HEK293 (cell line): ENCODE measurements around the gene SNX21.

Experiments
- CTCF ChIA-PET: fragments of 350-600 bp; formaldehyde crosslinking; extraction: SDS; loops from one replicate; lab custom pipeline; 2021; ENCODE audit warnings: antibody characterized with exemption; lab: Yijun Ruan, JAX
- POLR2A ChIA-PET: fragments of 300-600 bp; formaldehyde crosslinking; extraction: SDS; loops from one replicate; lab custom pipeline; 2020; ENCODE audit warnings: antibody characterized with exemption, inconsistent platforms; lab: Yijun Ruan, JAX
- H3K27ac ChIP-seq: fragments of 200-500 bp; sonication (Bioruptor generic); 2 replicates; pipeline ENCODE4 v1.5.1; 2014; ENCODE audit warnings: low read depth, low read length, control low read depth, inconsistent platforms; ENCODE audit errors: extremely low read depth
- H3K36me3 ChIP-seq, 2 experiments: fragments of 200-500 bp in 1 of 2; sonication (Bioruptor generic) in 1 of 2; 1 replicate in 1 of 2; 2 replicates in 1 of 2; pipeline ENCODE4 v1.5.1; 2014 to 2017; ENCODE audit warnings: inconsistent platforms in 2 of 2, low read length in 2 of 2; ENCODE audit not compliant: control insufficient read depth in 2 of 2, insufficient read depth in 1 of 2
- H3K4me1 ChIP-seq: fragments of 200-500 bp; sonication (Bioruptor generic); 2 replicates; pipeline ENCODE4 v1.5.1; 2014; ENCODE audit warnings: mild to moderate bottlenecking, low read length, inconsistent platforms; ENCODE audit not compliant: control insufficient read depth, insufficient read depth
- H3K4me3 ChIP-seq: 2 replicates; pipeline ENCODE4 v1.5.1; 2011; ENCODE audit warnings: low read depth, mild to moderate bottlenecking, control low read depth, low read length, moderate library complexity
- H3K9me3 ChIP-seq: fragments of 200-500 bp; sonication (Bioruptor generic); 2 replicates; pipeline ENCODE4 v1.5.1; 2014; ENCODE audit warnings: low read depth, low read length, inconsistent platforms; ENCODE audit not compliant: control insufficient read depth, insufficient read depth
- SP7 ChIP-seq: fragments of 450-650 bp; formaldehyde crosslinking; IDR thresholded peaks from 2 replicates; pipeline ENCODE4 v1.5.1; 2016; ENCODE audit warnings: missing biosample characterization, missing genetic modification characterization
- ZFP41 ChIP-seq: fragments of 450-650 bp; formaldehyde crosslinking; IDR thresholded peaks from 2 replicates; pipeline ENCODE4 v1.5.1; 2016; ENCODE audit warnings: missing biosample characterization, missing genetic modification characterization, borderline replicate concordance
- ZNF112 ChIP-seq: fragments of 450-650 bp; formaldehyde crosslinking; IDR thresholded peaks from 2 replicates; pipeline ENCODE4 v1.5.0; 2017; ENCODE audit warnings: missing biosample characterization, missing genetic modification characterization
- ZNF114 ChIP-seq: fragments of 450-650 bp; formaldehyde crosslinking; IDR thresholded peaks from 2 replicates; pipeline ENCODE4 v1.5.0; 2017; ENCODE audit warnings: missing biosample characterization, missing genetic modification characterization
- ZNF155 ChIP-seq: fragments of 450-650 bp; formaldehyde crosslinking; IDR thresholded peaks from 2 replicates; pipeline ENCODE4 v1.5.1; 2016; ENCODE audit warnings: missing biosample characterization, missing genetic modification characterization
- ZNF157 ChIP-seq: fragments of 450-650 bp; formaldehyde crosslinking; IDR thresholded peaks from 2 replicates; pipeline ENCODE4 v1.5.1; 2016; ENCODE audit warnings: missing biosample characterization, missing genetic modification characterization
- ZNF174 ChIP-seq: fragments of 450-650 bp; formaldehyde crosslinking; IDR thresholded peaks from 2 replicates; pipeline ENCODE4 v1.5.0; 2017; ENCODE audit warnings: missing biosample characterization, mild to moderate bottlenecking, missing genetic modification characterization
- ZNF19 ChIP-seq: fragments of 450-650 bp; formaldehyde crosslinking; IDR thresholded peaks from 2 replicates; pipeline ENCODE4; 2016; ENCODE audit warnings: missing biosample characterization, missing genetic modification characterization, low read depth
- ZNF2 ChIP-seq: fragments of 450-650 bp; formaldehyde crosslinking; IDR thresholded peaks from 2 replicates; pipeline ENCODE4 v1.5.1; 2016; ENCODE audit warnings: missing biosample characterization, missing genetic modification characterization
- ZNF211 ChIP-seq: fragments of 450-650 bp; formaldehyde crosslinking; IDR thresholded peaks from 2 replicates; pipeline ENCODE4 v1.5.1; 2016; ENCODE audit warnings: low read depth, missing biosample characterization, missing genetic modification characterization
- ZNF24 ChIP-seq: fragments of 450-650 bp; formaldehyde crosslinking; IDR thresholded peaks from 2 replicates; pipeline ENCODE4 v1.5.1; 2016; ENCODE audit warnings: missing biosample characterization, missing genetic modification characterization
- ZNF394 ChIP-seq: fragments of 450-650 bp; formaldehyde crosslinking; IDR thresholded peaks from 2 replicates; pipeline ENCODE4 v1.5.1; 2016; ENCODE audit warnings: missing biosample characterization, missing genetic modification characterization, mild to moderate bottlenecking, moderate library complexity, borderline replicate concordance
- ZNF433 ChIP-seq: fragments of 450-650 bp; formaldehyde crosslinking; IDR thresholded peaks from 2 replicates; pipeline ENCODE4 v1.5.1; 2016; ENCODE audit warnings: missing biosample characterization, missing genetic modification characterization, low read depth
- ZNF514 ChIP-seq: fragments of 450-650 bp; formaldehyde crosslinking; IDR thresholded peaks from 2 replicates; pipeline ENCODE4 v1.5.1; 2016; ENCODE audit warnings: missing biosample characterization, missing genetic modification characterization
- ZNF529 ChIP-seq: fragments of 450-650 bp; formaldehyde crosslinking; IDR thresholded peaks from 2 replicates; pipeline ENCODE4 v1.5.1; 2017; ENCODE audit warnings: missing genetic modification characterization, missing biosample characterization; ENCODE audit not compliant: insufficient replicate concordance
- ZNF626 ChIP-seq: fragments of 450-650 bp; sonication (Bioruptor Pico); formaldehyde crosslinking; IDR thresholded peaks from 2 replicates; pipeline ENCODE4 v1.5.1; 2018; ENCODE audit warnings: missing biosample characterization, missing genetic modification characterization, inconsistent platforms
- ZNF707 ChIP-seq: fragments of 450-650 bp; formaldehyde crosslinking; IDR thresholded peaks from 2 replicates; pipeline ENCODE4 v1.5.1; 2016; ENCODE audit warnings: missing biosample characterization, missing genetic modification characterization
- ZSCAN23 ChIP-seq: fragments of 450-650 bp; formaldehyde crosslinking; IDR thresholded peaks from 2 replicates; pipeline ENCODE4 v1.5.1; 2016; ENCODE audit warnings: missing biosample characterization, missing genetic modification characterization
- TF ChIP-seq, protein P1 (sequence below): fragments of 450-650 bp; formaldehyde crosslinking; IDR thresholded peaks from 2 replicates; pipeline ENCODE4 v1.5.1; 2016; ENCODE audit warnings: missing biosample characterization, missing genetic modification characterization
- TF ChIP-seq, protein P2 (sequence below): fragments of 450-650 bp; formaldehyde crosslinking; IDR thresholded peaks from 2 replicates; pipeline ENCODE4 v1.5.1; 2016; ENCODE audit warnings: missing biosample characterization, missing genetic modification characterization, borderline replicate concordance
- TF ChIP-seq, protein P3 (sequence below): fragments of 450-650 bp; formaldehyde crosslinking; IDR thresholded peaks from 2 replicates; pipeline ENCODE4 v1.5.1; 2016; ENCODE audit warnings: missing biosample characterization, missing genetic modification characterization
- TF ChIP-seq, protein P4 (sequence below): fragments of 450-650 bp; formaldehyde crosslinking; IDR thresholded peaks from 2 replicates; pipeline ENCODE4 v1.5.1; 2016; ENCODE audit warnings: missing biosample characterization, missing genetic modification characterization, borderline replicate concordance
- TF ChIP-seq, protein P5 (sequence below): fragments of 450-650 bp; formaldehyde crosslinking; IDR thresholded peaks from 2 replicates; pipeline ENCODE4 v1.5.1; 2016; ENCODE audit warnings: missing biosample characterization, missing genetic modification characterization
- TF ChIP-seq, protein P6 (sequence below): fragments of 450-650 bp; formaldehyde crosslinking; IDR thresholded peaks from 2 replicates; pipeline ENCODE4 v1.5.1; 2016; ENCODE audit warnings: missing biosample characterization, missing genetic modification characterization

SNX21 gene

DNA sequence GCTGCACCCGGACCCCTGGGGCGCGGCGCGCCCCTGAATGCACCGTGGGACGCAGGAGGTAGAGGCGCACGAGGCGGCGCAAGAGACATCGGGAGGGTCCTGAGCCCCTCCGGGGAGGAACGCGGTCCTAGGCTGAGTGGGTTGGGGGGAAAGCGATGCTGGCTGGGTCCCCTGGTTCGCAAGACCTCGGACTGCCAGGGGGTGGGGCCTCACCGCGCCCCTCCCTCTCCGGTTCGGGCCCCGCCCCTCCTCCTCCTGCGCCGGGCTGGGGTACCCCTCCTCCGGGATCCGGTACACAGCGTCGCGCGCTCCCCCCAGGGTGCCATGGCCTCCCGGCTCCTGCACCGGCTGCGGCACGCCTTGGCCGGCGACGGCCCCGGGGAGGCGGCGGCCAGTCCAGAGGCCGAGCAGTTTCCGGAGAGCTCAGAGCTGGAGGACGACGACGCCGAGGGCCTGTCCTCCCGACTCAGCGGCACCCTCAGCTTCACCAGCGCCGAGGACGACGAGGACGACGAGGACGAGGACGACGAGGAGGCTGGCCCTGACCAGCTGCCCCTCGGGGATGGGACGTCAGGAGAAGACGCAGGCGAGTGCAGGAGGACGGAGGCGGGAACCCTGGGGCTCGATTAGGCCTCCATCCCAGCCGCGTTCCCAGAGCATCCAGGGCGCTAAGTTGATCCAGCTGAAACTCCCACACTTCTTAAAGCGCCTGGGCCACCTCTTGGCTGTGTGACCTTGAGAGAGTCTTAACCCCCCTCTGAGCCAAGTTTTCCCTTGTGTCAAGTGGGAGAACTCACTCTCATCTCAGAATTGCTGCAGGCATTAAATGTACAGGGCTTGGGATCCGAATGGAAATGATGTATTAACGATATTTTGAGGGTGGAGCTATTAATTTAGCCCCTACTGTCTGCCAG lies 541 bp downstream of the SNX21 start:
- H3K4me3 ChIP-seq: peak overlapping the region; percentile 48
- ChIA-PET POLR2A (interaction anchor here (0.8 to 1.5 kb wide), 5 partner anchors 15 to 137 kb away, joined by 3 to 4 read pairs (median 3); partner anchors contain the start of gene ACOT8), CTCF (interaction anchor here (0.6 to 2.0 kb wide), 3 partner anchors 10 to 1953 kb away, joined by 4 to 8 read pairs (median 4); no protein-coding TSS in a partner anchor)
- peaks cover 0 to 8% of the 10 kb centered on the region in 2 experiments; a peak in 1 of 3 replicates for H3K36me3 ChIP-seq
- peak overlapping the region; percentile 46 for H3K27ac ChIP-seq
- H3K4me1 ChIP-seq: no peaks in the 10 kb centered on the region; the same call in 1 of the 2 replicates
- H3K9me3 ChIP-seq: no peaks in the 10 kb centered on the region
- TF ChIP-seq ZNF433 (tag by site-specific recombination) (no peak), ZNF19 (tag by site-specific recombination) (no peak), ZNF514 (tag by site-specific recombination) (no peak), ZFP41 (tag by site-specific recombination) (no peak), ZNF157 (tag by site-specific recombination) (no peak), ZNF529 (tag by site-specific recombination) (no peak), SP7 (tag by site-specific recombination) (peak; percentile 33; the same call in 1 of the 2 replicates), ZNF707 (tag by site-specific recombination) (no peak), ZNF2 (tag by site-specific recombination) (peak; percentile 39; the same call in 1 of the 2 replicates), ZNF24 (tag by site-specific recombination) (no peak), ZSCAN23 (tag by site-specific recombination) (no peak), ZNF112 (no peak), ZNF626 (no peak), ZNF394 (tag by site-specific recombination) (peak; percentile 64; the same call in 1 of the 2 replicates), ZNF155 (tag by site-specific recombination) (no peak), ZNF114 (tag by site-specific recombination) (no peak), ZNF174 (tag by site-specific recombination) (no peak), ZNF211 (tag by site-specific recombination) (no peak)
- TF ChIP-seq, protein P1, sequence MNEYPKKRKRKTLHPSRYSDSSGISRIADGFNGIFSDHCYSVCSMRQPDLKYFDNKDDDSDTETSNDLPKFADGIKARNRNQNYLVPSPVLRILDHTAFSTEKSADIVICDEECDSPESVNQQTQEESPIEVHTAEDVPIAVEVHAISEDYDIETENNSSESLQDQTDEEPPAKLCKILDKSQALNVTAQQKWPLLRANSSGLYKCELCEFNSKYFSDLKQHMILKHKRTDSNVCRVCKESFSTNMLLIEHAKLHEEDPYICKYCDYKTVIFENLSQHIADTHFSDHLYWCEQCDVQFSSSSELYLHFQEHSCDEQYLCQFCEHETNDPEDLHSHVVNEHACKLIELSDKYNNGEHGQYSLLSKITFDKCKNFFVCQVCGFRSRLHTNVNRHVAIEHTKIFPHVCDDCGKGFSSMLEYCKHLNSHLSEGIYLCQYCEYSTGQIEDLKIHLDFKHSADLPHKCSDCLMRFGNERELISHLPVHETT (tag by site-specific recombination): no peak
- TF ChIP-seq, protein P2, sequence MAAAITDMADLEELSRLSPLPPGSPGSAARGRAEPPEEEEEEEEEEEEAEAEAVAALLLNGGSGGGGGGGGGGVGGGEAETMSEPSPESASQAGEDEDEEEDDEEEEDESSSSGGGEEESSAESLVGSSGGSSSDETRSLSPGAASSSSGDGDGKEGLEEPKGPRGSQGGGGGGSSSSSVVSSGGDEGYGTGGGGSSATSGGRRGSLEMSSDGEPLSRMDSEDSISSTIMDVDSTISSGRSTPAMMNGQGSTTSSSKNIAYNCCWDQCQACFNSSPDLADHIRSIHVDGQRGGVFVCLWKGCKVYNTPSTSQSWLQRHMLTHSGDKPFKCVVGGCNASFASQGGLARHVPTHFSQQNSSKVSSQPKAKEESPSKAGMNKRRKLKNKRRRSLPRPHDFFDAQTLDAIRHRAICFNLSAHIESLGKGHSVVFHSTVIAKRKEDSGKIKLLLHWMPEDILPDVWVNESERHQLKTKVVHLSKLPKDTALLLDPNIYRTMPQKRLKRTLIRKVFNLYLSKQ (tag by site-specific recombination): no peak
- TF ChIP-seq, protein P3, sequence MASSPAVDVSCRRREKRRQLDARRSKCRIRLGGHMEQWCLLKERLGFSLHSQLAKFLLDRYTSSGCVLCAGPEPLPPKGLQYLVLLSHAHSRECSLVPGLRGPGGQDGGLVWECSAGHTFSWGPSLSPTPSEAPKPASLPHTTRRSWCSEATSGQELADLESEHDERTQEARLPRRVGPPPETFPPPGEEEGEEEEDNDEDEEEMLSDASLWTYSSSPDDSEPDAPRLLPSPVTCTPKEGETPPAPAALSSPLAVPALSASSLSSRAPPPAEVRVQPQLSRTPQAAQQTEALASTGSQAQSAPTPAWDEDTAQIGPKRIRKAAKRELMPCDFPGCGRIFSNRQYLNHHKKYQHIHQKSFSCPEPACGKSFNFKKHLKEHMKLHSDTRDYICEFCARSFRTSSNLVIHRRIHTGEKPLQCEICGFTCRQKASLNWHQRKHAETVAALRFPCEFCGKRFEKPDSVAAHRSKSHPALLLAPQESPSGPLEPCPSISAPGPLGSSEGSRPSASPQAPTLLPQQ: 0 out of 2 replicates have a peak, but pooled peaks have one; percentile 31
- TF ChIP-seq, protein P4, sequence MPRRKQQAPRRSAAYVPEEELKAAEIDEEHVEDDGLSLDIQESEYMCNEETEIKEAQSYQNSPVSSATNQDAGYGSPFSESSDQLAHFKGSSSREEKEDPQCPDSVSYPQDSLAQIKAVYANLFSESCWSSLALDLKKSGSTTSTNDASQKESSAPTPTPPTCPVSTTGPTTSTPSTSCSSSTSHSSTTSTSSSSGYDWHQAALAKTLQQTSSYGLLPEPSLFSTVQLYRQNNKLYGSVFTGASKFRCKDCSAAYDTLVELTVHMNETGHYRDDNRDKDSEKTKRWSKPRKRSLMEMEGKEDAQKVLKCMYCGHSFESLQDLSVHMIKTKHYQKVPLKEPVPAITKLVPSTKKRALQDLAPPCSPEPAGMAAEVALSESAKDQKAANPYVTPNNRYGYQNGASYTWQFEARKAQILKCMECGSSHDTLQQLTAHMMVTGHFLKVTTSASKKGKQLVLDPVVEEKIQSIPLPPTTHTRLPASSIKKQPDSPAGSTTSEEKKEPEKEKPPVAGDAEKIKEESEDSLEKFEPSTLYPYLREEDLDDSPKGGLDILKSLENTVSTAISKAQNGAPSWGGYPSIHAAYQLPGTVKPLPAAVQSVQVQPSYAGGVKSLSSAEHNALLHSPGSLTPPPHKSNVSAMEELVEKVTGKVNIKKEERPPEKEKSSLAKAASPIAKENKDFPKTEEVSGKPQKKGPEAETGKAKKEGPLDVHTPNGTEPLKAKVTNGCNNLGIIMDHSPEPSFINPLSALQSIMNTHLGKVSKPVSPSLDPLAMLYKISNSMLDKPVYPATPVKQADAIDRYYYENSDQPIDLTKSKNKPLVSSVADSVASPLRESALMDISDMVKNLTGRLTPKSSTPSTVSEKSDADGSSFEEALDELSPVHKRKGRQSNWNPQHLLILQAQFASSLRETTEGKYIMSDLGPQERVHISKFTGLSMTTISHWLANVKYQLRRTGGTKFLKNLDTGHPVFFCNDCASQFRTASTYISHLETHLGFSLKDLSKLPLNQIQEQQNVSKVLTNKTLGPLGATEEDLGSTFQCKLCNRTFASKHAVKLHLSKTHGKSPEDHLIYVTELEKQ: no peak
- TF ChIP-seq, protein P5, sequence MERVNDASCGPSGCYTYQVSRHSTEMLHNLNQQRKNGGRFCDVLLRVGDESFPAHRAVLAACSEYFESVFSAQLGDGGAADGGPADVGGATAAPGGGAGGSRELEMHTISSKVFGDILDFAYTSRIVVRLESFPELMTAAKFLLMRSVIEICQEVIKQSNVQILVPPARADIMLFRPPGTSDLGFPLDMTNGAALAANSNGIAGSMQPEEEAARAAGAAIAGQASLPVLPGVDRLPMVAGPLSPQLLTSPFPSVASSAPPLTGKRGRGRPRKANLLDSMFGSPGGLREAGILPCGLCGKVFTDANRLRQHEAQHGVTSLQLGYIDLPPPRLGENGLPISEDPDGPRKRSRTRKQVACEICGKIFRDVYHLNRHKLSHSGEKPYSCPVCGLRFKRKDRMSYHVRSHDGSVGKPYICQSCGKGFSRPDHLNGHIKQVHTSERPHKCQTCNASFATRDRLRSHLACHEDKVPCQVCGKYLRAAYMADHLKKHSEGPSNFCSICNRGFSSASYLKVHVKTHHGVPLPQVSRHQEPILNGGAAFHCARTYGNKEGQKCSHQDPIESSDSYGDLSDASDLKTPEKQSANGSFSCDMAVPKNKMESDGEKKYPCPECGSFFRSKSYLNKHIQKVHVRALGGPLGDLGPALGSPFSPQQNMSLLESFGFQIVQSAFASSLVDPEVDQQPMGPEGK (tag by site-specific recombination): peak; percentile 71; the same call in 1 of the 2 replicates
- TF ChIP-seq, protein P6, sequence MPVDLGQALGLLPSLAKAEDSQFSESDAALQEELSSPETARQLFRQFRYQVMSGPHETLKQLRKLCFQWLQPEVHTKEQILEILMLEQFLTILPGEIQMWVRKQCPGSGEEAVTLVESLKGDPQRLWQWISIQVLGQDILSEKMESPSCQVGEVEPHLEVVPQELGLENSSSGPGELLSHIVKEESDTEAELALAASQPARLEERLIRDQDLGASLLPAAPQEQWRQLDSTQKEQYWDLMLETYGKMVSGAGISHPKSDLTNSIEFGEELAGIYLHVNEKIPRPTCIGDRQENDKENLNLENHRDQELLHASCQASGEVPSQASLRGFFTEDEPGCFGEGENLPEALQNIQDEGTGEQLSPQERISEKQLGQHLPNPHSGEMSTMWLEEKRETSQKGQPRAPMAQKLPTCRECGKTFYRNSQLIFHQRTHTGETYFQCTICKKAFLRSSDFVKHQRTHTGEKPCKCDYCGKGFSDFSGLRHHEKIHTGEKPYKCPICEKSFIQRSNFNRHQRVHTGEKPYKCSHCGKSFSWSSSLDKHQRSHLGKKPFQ: no peak
